ENCODE results near the gene FBXL4.

Gene FBXL4

DNA sequence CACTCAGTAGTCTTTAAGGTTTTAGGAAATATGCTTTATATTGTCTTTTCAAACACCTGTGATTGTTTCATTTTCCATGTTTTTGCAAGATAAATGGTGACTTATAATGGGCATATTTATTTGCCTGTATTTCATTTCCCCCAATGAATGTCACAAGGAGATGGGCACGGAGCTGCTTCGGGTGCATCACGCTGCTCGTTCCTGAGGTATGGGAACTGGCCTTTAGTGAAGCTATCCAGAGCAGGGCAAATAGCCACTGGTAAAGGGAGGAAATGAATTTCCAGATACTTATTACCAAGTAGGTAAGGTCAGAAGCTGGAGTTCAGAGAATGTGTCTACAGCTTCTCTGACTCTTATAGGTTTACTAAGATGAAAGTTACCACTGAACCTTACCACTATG lies 109.7 kb downstream of the FBXL4 start:
- DNase-seq (ENCODE audit: low read depth) = no peak

DNA sequence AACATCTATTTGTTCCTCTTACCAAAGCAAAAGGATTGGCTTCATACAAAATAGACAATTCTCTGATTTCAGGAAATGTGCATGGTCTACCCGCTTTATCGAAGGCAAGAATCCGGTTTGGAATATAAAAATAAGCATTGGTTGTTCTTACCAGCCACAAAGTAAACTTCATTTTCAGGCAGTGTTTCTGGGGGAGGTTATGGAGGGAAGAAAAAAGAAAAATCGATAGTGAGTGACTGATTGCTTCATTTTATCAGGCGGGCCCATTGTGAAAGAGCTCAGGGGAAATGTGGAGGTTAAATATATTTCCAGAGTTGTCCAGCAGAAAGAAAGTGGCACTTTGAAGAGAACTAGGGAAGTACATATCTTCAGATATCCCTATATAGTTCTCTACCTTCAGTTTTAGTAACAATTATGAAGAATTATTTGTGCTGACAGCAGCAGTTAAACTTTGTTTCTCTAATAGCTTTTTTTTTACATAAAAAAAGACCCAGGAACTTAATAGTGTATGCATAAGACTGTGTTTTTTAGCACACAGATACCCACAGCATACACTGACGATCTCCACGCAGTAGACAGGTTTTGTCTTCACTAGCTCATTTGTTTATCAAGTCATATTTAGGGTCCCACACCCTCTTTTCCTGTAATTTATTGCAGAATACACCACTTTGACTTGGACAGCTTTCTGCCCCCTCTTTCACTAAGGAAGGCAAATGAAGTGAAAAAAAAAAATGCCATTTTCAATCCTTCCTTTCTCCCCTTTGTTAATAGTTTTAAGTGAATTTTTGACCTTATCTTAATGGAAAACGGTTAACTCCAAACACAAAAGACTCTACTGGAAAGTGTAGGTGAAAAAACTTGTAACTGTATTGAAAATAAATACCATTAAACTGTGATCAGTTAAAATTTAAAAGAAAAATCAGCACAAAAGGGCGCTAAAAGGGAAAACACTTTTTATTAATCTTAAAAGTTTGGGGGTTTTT lies 110.5 kb downstream of the FBXL4 start:
- no peak for DNase-seq (ENCODE audit: low read depth)

DNA sequence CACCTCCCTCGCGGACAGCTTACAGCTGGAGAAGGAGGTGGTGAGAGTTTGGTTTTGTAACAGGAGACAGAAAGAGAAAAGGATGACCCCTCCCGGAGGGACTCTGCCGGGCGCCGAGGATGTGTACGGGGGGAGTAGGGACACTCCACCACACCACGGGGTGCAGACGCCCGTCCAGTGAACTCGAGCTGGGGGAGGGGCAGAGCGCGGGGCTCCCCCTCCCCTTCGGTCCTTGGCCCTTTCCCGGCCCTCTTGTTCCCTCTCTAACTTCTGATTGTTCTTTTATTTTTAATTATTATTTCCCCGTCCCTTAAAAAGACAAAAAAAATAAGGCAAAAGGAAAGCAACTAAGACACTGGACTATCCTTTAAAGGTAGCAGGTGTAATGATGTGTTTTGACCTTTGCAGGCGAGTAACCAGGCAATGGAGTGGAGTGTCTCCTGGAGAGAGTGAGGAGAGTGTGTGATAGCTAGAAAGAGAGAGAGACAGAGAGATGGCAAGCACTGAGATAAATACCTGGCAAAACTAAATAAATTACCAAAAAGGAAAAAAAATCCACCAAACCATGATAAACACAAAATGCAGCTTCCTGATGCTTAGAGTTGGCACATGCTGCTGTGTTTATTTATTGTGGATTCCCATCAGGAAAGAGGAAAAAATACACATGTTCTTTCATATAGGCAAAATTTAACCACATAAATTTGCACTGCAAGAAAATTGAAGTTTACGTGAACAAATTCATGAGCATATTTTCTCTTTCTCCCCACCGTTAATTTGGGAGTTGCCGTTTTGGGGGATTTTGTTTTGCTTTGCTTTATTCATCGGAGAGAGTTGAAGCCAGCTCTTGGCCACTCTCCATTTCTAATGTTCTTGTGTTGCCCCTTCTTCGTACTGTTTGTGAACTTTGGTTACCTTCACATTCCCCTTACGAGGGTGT lies 111.5 kb downstream of the FBXL4 start:
- DNase-seq (ENCODE audit: low read depth) = no peak

DNA sequence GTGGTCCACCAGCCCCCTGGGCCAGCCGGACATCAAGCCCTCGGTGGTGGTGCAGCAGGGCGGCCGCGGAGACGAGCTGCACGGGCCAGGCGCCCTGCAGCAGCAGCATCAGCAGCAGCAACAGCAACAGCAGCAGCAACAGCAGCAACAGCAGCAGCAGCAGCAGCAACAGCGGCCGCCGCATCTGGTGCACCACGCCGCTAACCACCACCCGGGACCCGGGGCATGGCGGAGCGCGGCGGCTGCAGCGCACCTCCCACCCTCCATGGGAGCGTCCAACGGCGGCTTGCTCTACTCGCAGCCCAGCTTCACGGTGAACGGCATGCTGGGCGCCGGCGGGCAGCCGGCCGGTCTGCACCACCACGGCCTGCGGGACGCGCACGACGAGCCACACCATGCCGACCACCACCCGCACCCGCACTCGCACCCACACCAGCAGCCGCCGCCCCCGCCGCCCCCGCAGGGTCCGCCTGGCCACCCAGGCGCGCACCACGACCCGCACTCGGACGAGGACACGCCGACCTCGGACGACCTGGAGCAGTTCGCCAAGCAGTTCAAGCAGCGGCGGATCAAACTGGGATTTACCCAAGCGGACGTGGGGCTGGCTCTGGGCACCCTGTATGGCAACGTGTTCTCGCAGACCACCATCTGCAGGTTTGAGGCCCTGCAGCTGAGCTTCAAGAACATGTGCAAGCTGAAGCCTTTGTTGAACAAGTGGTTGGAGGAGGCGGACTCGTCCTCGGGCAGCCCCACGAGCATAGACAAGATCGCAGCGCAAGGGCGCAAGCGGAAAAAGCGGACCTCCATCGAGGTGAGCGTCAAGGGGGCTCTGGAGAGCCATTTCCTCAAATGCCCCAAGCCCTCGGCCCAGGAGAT lies 112.4 kb downstream of the FBXL4 start:
- DNase-seq (ENCODE audit: low read depth) = peak; percentile 8

DNA sequence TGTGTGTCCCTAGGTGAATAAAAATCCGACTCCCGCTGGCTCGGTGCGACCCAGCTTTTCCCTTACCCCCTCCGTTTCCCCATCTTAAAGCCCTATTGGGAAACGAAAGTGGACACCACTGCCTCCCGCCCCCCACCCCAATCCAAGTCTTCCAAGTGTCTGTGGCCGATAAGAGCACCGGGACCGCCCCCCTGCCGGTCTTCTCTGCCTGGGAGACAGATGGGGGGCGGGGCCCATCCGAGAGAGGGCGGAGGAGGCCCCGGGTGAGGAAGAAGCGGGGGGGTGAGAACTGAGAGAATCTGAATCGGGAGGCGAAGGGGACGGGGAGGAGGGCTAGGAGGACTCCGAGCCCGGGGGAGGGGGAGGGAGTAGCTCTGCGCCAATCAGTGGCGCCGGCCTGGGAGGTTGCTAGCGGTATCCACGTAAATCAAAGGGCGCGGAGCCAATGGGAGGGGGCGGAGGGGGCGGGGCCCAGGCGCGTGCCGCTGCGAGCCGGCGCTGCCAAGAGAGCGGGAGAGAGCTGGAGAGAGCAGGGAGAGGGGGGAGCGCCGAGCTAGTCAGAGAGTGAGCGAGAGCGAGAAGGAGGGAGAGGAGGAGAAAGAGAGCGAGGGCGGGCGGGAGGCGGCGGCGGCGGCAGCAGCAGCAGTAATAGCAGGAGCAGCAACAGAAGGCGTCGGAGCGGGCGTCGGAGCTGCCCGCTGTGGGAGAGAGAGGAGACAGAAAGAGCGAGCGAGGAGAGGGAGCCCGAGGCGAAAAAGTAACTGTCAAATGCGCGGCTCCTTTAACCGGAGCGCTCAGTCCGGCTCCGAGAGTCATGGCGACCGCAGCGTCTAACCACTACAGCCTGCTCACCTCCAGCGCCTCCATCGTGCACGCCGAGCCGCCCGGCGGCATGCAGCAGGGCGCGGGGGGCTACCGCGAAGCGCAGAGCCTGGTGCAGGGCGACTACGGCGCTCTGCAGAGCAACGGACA lies 113.4 kb downstream of the FBXL4 start, which contains the start of gene POU3F2:
Gene POU3F2 (plus strand): TSS at position 515 of the 972 bp plus-strand sequence. CDS start 300 bp downstream, at position 815.
- peak; percentile 89 for DNase-seq (ENCODE audit: low read depth)

DNA sequence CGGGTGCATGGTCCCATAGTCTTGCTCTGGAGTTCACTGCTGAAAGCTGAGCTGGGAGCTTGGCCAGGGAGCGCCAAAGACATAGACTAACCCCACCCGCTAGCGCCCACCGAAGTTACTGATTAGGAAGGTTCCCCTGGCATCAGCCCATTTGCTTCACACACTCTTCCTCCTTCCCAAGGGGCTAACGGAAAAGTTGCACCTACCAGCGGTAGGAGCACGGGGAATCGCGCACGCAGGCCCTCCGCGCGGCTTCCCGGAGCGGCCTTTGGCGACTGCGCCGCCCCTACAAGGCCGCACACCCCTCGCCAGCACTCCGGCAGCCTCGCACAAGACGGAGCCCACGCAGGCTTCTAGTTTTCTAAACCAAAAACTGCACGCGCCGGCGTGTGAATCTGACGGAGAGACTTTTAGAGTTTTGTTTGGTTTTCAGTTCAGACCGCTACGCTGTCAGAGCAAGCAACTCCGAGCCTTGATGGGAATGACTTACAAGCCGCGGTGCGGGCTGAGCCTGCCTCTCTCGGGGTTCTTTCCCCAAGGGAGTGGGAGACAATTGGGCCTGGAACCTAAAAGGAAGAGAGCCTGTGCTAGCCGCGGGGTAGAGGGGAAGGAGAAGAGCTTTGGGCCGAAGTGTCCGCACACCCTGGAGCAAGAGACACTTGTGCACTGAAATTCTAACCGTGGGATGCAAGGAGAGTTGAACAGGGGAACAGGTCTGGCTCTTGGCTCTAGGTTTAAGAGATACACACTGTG lies 114.3 kb downstream of the FBXL4 start:
- peak; percentile 36 for DNase-seq (ENCODE audit: low read depth)

DNA sequence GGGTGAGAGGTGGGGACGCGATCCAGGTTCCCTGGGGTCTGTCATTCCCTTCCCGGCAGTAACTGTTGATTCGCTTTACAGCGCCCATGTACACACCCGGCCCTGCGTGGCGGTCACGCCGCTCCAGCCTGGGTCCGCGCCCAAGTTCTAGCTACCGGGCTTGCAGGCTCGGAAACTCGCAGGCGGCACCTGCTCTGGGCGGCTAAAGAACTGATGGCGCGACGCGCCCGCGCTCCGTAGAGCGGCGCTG lies 114.8 kb downstream of the FBXL4 start:
- peak; percentile 38 for DNase-seq (ENCODE audit: low read depth)

DNA sequence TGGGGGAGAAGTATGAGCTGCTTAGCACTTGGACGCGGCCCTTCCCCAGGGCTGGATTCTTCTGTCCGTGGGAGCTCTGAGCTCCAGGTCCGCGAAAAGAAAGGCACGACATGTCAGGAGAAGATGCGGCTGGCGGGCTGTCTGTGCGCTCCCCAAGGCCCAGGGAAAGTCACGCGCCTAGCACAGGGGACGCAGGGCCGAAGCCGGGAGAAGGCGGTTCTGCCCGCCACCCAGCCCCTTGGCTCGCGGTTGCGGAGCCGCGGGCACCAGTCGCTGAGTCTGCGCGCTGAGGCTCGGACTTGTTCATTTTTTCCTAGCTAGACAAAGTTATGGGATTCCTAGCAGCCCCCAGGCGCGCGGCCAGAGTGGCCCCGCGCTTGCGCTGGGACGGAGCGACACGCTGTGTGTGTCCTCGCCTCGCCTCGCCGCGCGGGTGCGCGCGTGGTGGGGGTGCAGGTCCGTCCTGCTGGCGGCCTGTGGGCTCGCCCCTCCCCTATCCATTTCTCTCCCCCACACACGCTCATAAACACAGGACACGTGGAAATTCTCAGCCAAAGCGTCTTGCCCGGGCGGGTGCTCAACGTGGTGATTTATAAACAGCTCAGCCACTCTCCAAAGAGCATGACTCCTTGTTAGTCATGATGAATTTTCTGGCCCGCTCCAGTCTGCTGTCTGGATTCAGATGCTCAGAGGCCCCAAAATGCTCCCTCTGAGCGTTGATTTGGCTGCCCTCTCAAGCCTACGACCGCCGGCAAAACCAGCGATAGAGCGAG lies 115.3 kb downstream of the FBXL4 start:
- DNase-seq (ENCODE audit: low read depth) = peak; percentile 84

DNA sequence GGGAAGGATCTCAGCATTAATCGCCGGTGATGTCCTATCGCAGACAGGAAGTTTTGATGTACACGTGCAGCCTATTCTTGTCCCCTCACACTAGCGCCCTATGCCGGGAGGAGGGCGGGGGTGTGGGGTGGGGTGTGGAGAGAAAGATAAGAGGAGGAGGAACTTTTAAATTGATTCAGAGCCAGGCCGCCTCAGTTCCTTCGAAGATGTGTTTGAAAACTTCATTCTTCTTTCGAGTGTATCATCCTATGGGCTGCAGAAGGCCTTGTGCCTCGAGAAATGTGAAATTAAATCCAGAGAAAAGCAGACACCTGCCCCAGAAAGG lies 115.8 kb downstream of the FBXL4 start:
- no peak for DNase-seq (ENCODE audit: low read depth)

DNA sequence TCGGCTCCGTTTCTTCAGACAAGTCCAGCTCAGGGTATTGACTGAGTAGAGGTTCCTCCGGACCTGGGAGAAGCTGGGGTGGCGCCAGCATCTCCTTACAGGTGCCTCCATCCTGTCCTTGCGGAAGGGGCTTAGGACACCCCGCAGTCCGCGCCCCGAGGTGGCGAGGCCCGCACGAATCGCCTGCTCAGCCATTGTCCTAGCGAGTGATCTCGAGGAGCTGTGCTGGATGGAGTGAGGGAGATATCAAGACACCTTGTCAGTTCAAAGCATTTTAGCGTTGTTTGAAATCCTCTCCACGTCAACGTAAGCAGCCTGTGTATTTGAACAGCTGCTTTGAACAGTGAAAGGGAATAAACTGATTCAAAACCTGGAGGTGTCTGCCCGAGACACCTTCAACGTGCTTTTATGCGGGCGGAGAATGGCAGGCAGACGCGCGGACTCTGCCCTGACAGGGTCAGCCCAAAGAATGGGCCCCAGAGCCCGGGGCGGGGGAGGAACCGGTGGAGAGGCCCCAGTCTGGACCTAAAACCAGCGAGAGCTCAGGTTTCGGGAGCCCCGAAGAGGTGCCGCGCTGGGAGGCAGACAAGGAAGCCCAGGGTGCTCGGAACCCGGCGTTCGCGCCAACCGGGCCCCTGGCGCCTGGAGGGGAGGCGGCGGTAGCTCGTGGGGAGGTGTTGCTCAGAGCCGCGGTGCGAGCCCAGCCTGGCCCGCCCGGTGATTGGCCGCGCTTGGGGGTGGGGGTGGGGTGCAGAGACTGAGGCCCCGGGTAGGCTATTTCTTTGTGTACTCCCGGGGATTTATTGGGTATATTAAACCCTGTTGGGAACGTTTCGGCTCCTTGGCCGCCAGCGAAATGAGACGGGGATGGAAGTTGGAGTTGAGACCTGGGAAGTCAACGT lies 116.4 kb downstream of the FBXL4 start:
- DNase-seq (ENCODE audit: low read depth) = no peak

DNA sequence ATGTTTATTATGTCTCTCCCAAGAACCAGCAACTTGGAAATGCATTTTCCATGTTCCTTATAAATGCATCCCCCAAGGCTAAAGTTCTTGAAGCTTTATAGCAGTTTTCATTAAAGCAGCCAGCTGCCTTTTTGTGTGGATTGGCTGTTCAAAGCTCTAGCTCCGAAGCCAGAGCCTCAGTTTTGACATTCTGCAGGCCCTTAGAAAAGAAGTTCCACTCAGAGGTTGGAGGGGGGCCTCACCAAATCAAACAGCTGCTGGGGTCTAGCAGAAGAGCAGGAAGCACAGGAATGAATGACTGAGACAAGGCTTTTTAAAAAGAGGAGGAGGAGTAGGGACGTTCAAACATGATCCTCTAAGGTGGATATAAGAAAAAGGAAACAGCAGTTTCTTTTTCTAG lies 117.6 kb downstream of the FBXL4 start:
- DNase-seq (ENCODE audit: low read depth) = no peak

DNA sequence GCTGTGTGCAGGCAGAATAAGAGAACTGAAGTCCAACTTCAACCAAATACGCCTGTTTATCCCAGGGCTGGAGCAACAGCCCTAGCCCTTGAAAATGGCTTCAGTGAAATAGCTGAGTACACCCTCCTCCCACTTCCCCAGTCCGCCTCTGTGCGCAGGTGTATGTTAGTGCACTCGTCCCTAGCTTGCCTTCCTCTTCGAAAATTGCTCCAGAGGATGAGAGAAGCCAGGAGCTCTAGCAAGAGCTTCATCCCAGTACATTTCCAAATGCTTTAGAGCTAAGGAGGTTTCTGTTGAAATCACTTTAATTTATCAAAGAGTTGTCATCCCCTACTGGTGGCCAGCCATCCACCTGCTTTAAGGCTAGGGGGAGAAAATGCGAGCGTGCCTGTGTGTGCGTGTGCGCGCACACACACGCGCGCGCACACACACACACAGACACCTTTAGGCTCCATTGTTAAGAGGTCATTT lies 118.8 kb downstream of the FBXL4 start:
- DNase-seq (ENCODE audit: low read depth) = no peak

DNA sequence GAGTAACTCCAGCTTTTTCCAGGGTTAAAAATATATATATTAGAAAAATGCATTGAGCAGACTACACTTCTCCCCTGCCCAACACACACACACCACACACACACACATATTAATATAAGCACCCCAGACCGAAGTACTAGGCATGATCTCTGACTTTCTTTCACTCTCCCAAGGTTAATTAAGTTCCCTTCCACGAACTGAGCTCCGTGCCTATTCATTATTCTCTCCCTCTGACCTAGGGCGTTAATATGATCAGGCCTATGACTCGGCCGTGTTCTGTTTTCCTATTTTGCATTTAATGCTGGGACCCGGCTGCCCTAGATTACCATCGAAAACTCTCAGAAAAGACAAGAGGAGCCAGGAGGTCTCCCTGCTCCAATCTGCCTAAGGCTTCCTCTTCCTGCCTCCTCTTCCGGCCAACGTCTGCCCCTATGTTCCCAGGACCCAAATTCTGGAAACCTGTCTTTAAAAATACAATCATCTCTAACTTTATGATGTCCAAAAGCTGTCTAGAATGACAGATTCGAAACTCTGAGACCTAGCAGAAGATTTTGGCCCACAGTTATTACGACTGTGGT lies 119.4 kb downstream of the FBXL4 start:
- DNase-seq (ENCODE audit: low read depth) = no peak

DNA sequence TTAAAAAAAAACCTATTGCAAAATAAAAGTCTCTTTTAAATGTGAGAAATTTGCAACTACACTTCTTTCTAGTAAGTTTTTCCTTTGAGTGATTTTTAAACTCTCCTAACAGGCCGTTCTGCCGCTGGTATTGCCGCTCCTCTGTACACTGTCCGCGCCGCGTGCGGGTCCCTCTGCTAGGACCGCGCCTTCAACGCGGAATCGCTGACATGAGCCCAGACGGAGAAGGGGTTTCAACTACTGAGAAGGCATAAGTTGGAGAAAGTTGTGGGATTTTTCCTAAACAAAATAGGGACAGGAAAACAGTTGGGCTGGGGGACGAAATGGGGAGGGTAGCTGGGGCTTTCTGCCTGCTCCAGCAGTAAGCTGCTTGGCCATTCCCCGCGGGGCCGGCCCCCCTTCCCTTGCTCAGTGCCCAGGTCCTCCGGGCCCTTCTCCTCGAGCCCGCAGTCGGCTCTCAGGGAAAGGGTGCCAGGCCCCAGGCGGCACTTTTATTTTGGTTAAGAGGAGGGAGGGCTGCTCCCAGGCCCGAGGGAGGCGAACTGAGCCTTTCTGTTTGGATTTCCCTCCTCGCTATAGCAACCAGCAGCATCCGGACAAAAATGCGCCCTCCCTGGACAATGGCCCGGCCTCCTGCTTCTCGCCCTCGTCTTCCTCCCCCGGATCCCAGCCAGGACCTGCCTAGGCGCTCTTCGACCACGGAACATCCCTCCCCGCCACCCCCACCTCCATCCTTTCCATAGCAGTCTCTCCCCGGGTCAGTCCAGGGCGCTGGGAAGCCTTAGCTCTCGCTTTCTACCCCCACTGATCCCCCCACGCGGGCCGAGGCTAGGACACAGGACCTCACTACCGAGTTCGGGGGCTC lies 120.2 kb downstream of the FBXL4 start:
- DNase-seq (ENCODE audit: low read depth) = no peak

DNA sequence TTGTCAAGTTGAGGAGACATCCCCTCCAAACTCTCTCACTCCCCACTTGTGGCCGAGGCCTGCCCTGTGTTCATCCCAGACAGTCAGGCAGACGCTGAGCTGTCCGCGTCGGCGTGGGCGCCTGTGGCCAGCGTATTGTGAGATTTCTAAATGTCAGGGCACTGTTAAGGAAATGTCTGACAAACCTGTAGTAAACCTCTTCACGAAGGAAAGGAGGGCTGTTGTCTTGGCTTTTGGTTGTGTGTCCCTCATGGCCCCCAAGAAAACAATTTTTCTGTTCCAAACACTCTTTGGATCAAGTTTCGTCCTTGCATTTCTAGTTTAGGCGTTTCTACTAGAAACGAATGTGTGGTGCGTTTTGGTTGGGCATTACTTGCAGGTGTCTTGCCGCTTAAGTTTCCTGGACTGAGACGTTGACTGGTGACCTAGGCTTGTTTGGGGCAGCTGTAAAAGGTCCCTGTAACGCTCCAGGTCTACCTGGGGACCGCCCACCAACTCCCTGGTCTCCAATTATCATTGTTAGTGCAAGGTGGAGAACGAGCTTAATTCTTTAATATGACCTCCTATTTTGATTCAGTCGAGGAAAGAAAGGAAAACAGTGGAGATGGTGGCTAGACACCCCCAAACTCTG lies 122.0 kb downstream of the FBXL4 start:
- DNase-seq (ENCODE audit: low read depth) = no peak

DNA sequence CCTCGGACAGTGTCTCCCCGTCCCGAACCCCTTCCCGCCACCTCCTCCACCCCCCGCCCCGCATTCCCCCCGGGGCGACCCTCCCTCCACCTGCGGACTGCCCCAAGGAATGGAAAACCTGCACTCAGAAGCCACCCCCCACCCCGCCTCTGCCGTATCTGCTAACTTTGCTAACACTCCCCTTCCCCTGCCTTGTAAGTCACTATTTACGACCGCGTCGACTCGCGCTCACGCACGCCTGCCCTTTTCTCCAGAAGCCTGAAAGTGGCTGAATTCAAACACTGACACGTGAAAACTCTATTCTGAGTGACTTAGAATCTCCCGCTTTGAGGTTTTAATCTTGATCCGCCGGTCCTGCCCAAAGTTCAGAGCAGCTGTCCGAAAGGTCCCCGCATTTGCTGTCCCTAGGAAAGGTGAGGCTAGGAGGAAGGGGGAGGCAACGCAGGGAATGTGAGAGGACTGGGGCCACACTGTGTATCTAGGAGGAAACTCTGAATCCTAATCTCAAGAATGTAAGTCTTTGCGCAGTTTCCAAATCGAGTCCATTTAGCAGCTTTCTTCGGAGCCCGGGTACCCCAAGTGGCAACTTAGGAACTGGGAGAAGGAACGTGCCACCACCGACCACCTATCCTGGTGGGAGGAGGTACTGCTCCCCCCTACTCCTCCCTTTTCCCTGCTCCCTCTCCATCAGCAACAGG lies 122.7 kb downstream of the FBXL4 start:
- no peak for DNase-seq (ENCODE audit: low read depth)

Measured in ELR (cell line).